Activated naive CD8-positive, alpha-beta T cell treated with anti-CD3 and anti-CD28 coated beads, Interleukin-2, amount 50 U/mL, for 24 hours (primary cell): Measurements from ENCODE around the gene RERE.
A peak's percentile ranks its signal among the peaks of the same experiment; 100 is the strongest.

Source experiments
- ATAC-seq: fragments of 150-1000 bp; cut with Tn5 transposase; one replicate; pipeline ENCODE4 v1.10.0; 2021
- DNase-seq: peaks from one replicate; pipeline ENCODE4 v3.0.0; 2021
- H3K27ac Mint-ChIP-seq: one replicate; pipeline ENCODE4 v1.8.0; 2021; ENCODE audit warnings: mild to moderate bottlenecking, mixed read lengths
- H3K27me3 Mint-ChIP-seq: one replicate; pipeline ENCODE4 v1.8.0; 2021; ENCODE audit warnings: mixed read lengths
- H3K36me3 Mint-ChIP-seq: one replicate; pipeline ENCODE4 v1.8.0; 2021; ENCODE audit warnings: low read depth, mixed read lengths
- H3K4me1 Mint-ChIP-seq: one replicate; pipeline ENCODE4 v1.8.0; 2021; ENCODE audit warnings: mixed read lengths
- H3K4me3 Mint-ChIP-seq: one replicate; pipeline ENCODE4 v1.8.0; 2021; ENCODE audit warnings: mild to moderate bottlenecking, moderate library complexity, mixed read lengths
- H3K9me3 Mint-ChIP-seq: one replicate; pipeline ENCODE4 v1.8.0; 2021; ENCODE audit warnings: mixed read lengths

The RERE gene

GRCh38 chr1:8374356-8374755 lies 443.1 kb downstream of the RERE start:
- H3K27me3 Mint-ChIP-seq = no peaks in the 10 kb centered on the region
- DNase-seq = no peak
- H3K9me3 Mint-ChIP-seq = no peaks in the 10 kb centered on the region
- no peak for ATAC-seq
- peaks cover 30% of the 10 kb centered on the region for H3K4me1 Mint-ChIP-seq
- H3K4me3 Mint-ChIP-seq = no peak overlapping the region
- peak overlapping the region; percentile 76 for H3K27ac Mint-ChIP-seq
- H3K36me3 Mint-ChIP-seq = peaks cover 2% of the 10 kb centered on the region

- peaks cover 2% of the 10 kb centered on the region for H3K36me3 Mint-ChIP-seq
- no peaks in the 10 kb centered on the region for H3K9me3 Mint-ChIP-seq
- peaks cover 28% of the 10 kb centered on the region for H3K4me1 Mint-ChIP-seq
- H3K4me3 Mint-ChIP-seq = no peak overlapping the region
- no peak for DNase-seq
- no peaks in the 10 kb centered on the region for H3K27me3 Mint-ChIP-seq
- peak overlapping the region; percentile 31 for H3K27ac Mint-ChIP-seq
- ATAC-seq = no peak
Observed at GRCh38 chr1:8373581-8374241, 443.7 kb downstream of the RERE start.

- Mint-ChIP-seq H3K27ac (no peak overlapping the region), H3K4me3 (no peak overlapping the region), H3K36me3 (peaks cover 2% of the 10 kb centered on the region), H3K27me3 (no peaks in the 10 kb centered on the region), H3K9me3 (no peaks in the 10 kb centered on the region), H3K4me1 (peaks cover 25% of the 10 kb centered on the region)
- DNase-seq = no peak
- no peak for ATAC-seq
Observed at GRCh38 chr1:8373125-8373524, 444.3 kb downstream of the RERE start.

- DNase-seq = no peak
- Mint-ChIP-seq H3K4me3 (no peak overlapping the region), H3K4me1 (peaks cover 22% of the 10 kb centered on the region), H3K27ac (peak overlapping the region; percentile 22), H3K36me3 (peaks cover 2% of the 10 kb centered on the region), H3K27me3 (no peaks in the 10 kb centered on the region), H3K9me3 (no peaks in the 10 kb centered on the region)
- no peak for ATAC-seq
Observed at GRCh38 chr1:8371372-8371991, 446.0 kb downstream of the RERE start.

- H3K4me3 Mint-ChIP-seq = no peak overlapping the region
- peaks cover 22% of the 10 kb centered on the region for H3K4me1 Mint-ChIP-seq
- H3K27me3 Mint-ChIP-seq = no peaks in the 10 kb centered on the region
- DNase-seq (no peak), ATAC-seq (no peak)
- peaks cover 2% of the 10 kb centered on the region for H3K36me3 Mint-ChIP-seq
- no peak overlapping the region for H3K27ac Mint-ChIP-seq
- H3K9me3 Mint-ChIP-seq = no peaks in the 10 kb centered on the region
Observed at GRCh38 chr1:8370905-8371315, 446.5 kb downstream of the RERE start.

GRCh38 chr1:8370046-8370881 lies 447.2 kb downstream of the RERE start:
- Mint-ChIP-seq H3K9me3 (no peaks in the 10 kb centered on the region), H3K4me1 (peaks cover 21% of the 10 kb centered on the region), H3K27me3 (no peaks in the 10 kb centered on the region), H3K36me3 (peaks cover 2% of the 10 kb centered on the region), H3K27ac (no peak overlapping the region), H3K4me3 (no peak overlapping the region)
- DNase-seq = no peak
- ATAC-seq = no peak

- no peaks in the 10 kb centered on the region for H3K9me3 Mint-ChIP-seq
- DNase-seq = no peak
- H3K27ac Mint-ChIP-seq = no peak overlapping the region
- no peak overlapping the region for H3K4me3 Mint-ChIP-seq
- ATAC-seq = no peak
- H3K36me3 Mint-ChIP-seq = peaks cover 8% of the 10 kb centered on the region
- peaks cover 12% of the 10 kb centered on the region for H3K4me1 Mint-ChIP-seq
- H3K27me3 Mint-ChIP-seq = no peaks in the 10 kb centered on the region
Observed at GRCh38 chr1:8368956-8369639, 448.3 kb downstream of the RERE start.

GRCh38 chr1:8367571-8368194 lies 449.8 kb downstream of the RERE start:
- Mint-ChIP-seq H3K36me3 (peaks cover 8% of the 10 kb centered on the region), H3K27ac (no peak overlapping the region), H3K4me3 (no peak overlapping the region), H3K9me3 (no peaks in the 10 kb centered on the region), H3K4me1 (peaks cover 12% of the 10 kb centered on the region), H3K27me3 (no peaks in the 10 kb centered on the region)
- no peak for ATAC-seq
- DNase-seq = no peak

GRCh38 chr1:8365661-8366362 lies 451.6 kb downstream of the RERE start:
- peaks cover 11% of the 10 kb centered on the region for H3K4me1 Mint-ChIP-seq
- ATAC-seq = no peak
- peaks cover 8% of the 10 kb centered on the region for H3K36me3 Mint-ChIP-seq
- H3K9me3 Mint-ChIP-seq = no peaks in the 10 kb centered on the region
- no peak overlapping the region for H3K4me3 Mint-ChIP-seq
- no peaks in the 10 kb centered on the region for H3K27me3 Mint-ChIP-seq
- no peak overlapping the region for H3K27ac Mint-ChIP-seq
- no peak for DNase-seq

- H3K36me3 Mint-ChIP-seq = peaks cover 7% of the 10 kb centered on the region
- no peak overlapping the region for H3K4me3 Mint-ChIP-seq
- peaks cover 8% of the 10 kb centered on the region for H3K4me1 Mint-ChIP-seq
- H3K27ac Mint-ChIP-seq = no peak overlapping the region
- no peaks in the 10 kb centered on the region for H3K27me3 Mint-ChIP-seq
- ATAC-seq = no peak
- no peaks in the 10 kb centered on the region for H3K9me3 Mint-ChIP-seq
- no peak for DNase-seq
Observed at GRCh38 chr1:8364528-8365442, 452.7 kb downstream of the RERE start.

GRCh38 chr1:8363767-8364301 lies 453.6 kb downstream of the RERE start:
- H3K27ac Mint-ChIP-seq = no peak overlapping the region
- ATAC-seq (no peak), DNase-seq (no peak)
- no peaks in the 10 kb centered on the region for H3K27me3 Mint-ChIP-seq
- H3K4me1 Mint-ChIP-seq = peaks cover 3% of the 10 kb centered on the region
- H3K9me3 Mint-ChIP-seq = no peaks in the 10 kb centered on the region
- H3K4me3 Mint-ChIP-seq = no peak overlapping the region
- H3K36me3 Mint-ChIP-seq = peaks cover 8% of the 10 kb centered on the region

- ATAC-seq = no peak
- Mint-ChIP-seq H3K9me3 (no peaks in the 10 kb centered on the region), H3K36me3 (peaks cover 8% of the 10 kb centered on the region), H3K4me3 (no peak overlapping the region), H3K4me1 (peaks cover 3% of the 10 kb centered on the region), H3K27ac (no peak overlapping the region), H3K27me3 (no peaks in the 10 kb centered on the region)
- DNase-seq = no peak
Observed at GRCh38 chr1:8363186-8363766, 454.2 kb downstream of the RERE start.
